Neural progenitor cell (in vitro differentiated cells): Measurements from ENCODE around the gene ARPC5. TPM values are rescaled to one million over a fixed set of nuclear protein-coding genes. Genes with fewer than 3 reads are reported as not detected.
A peak's percentile ranks its signal among the peaks of the same experiment; 100 is the strongest.
"Not testable (repeated sequence)": the region's sequence is repeated elsewhere in the genome, so short reads cannot be mapped to it uniquely, and the experiment has no call there.

Experiments
- DNase-seq: peaks from one replicate; pipeline ENCODE4 v3.0.0-alpha.2; 2016; ENCODE audit warnings: low spot score
- H2AFZ ChIP-seq: fragments of 200-600 bp; sonication (generic); replicated peaks from 2 replicates; pipeline ENCODE4 v1.6.1; 2016; ENCODE audit warnings: antibody characterized with exemption
- H3F3A ChIP-seq: fragments of 200-600 bp; sonication (generic); 2 replicates; pipeline ENCODE4 v1.6.1; 2016; ENCODE audit warnings: antibody characterized with exemption, low read depth
- H3K27ac ChIP-seq: fragments of 200-600 bp; sonication (generic); 2 replicates; pipeline ENCODE4 v1.5.1; 2016; ENCODE audit warnings: mild to moderate bottlenecking
- H3K27me3 ChIP-seq: fragments of 200-600 bp; sonication (generic); 2 replicates; pipeline ENCODE4 v1.6.1; 2016; ENCODE audit warnings: mild to moderate bottlenecking, moderate library complexity
- H3K36me3 ChIP-seq: fragments of 200-600 bp; sonication (generic); 2 replicates; pipeline ENCODE4 v1.5.1; 2016
- H3K4me1 ChIP-seq: fragments of 200-600 bp; sonication (generic); 2 replicates; pipeline ENCODE4 v1.6.1; 2016; ENCODE audit warnings: mixed run types
- H3K4me2 ChIP-seq: fragments of 200-600 bp; sonication (generic); 2 replicates; pipeline ENCODE4 v1.6.1; 2016
- H3K4me3 ChIP-seq: fragments of 200-600 bp; sonication (generic); 2 replicates; pipeline ENCODE4 v1.5.1; 2016
- H3K79me2 ChIP-seq: fragments of 200-600 bp; sonication (generic); 2 replicates; pipeline ENCODE4 v1.6.1; 2016; ENCODE audit warnings: low read depth
- H3K9ac ChIP-seq: fragments of 200-600 bp; sonication (generic); 2 replicates; pipeline ENCODE4 v1.6.1; 2016
- H3K9me3 ChIP-seq: fragments of 200-600 bp; sonication (generic); 2 replicates; pipeline ENCODE4 v1.5.1; 2016; ENCODE audit warnings: low read depth
- H4K20me1 ChIP-seq: fragments of 200-600 bp; sonication (generic); 2 replicates; pipeline ENCODE4 v1.6.1; 2016; ENCODE audit warnings: low read depth
- H3K27ac Mint-ChIP-seq: 3 replicates; pipeline ENCODE4 v1.8.0; 2021; ENCODE audit warnings: mixed read lengths
- H3K27me3 Mint-ChIP-seq: 2 replicates; pipeline ENCODE4 v1.8.0; 2022; ENCODE audit warnings: low read depth, mild to moderate bottlenecking, inconsistent platforms, moderate library complexity, mixed read lengths; ENCODE audit not compliant: insufficient read depth
- H3K36me3 Mint-ChIP-seq: 3 replicates; pipeline ENCODE4 v1.8.0; 2021; ENCODE audit warnings: mixed read lengths
- H3K4me1 Mint-ChIP-seq: 3 replicates; pipeline ENCODE4 v1.8.0; 2021; ENCODE audit warnings: mixed read lengths
- H3K4me3 Mint-ChIP-seq: 3 replicates; pipeline ENCODE4 v1.8.0; 2021; ENCODE audit warnings: mild to moderate bottlenecking, moderate library complexity, mixed read lengths
- H3K9me3 Mint-ChIP-seq: 3 replicates; pipeline ENCODE4 v1.8.0; 2020; ENCODE audit warnings: mixed read lengths
- CTCF ChIP-seq: fragments of 200-600 bp; sonication (generic); IDR thresholded peaks from 2 replicates; pipeline ENCODE4 v1.5.1; 2017; ENCODE audit warnings: antibody characterized with exemption, mild to moderate bottlenecking
- EZH2 ChIP-seq: fragments of 200-600 bp; sonication (generic); IDR thresholded peaks from 2 replicates; pipeline ENCODE4 v1.6.1; 2017; ENCODE audit warnings: antibody characterized with exemption, mild to moderate bottlenecking, moderate library complexity
- EZH2phosphoT487 ChIP-seq: fragments of 200-600 bp; sonication (generic); IDR thresholded peaks from 2 replicates; pipeline ENCODE4 v1.6.1; 2017; ENCODE audit warnings: antibody characterized with exemption
- total RNA-seq: library from RNA; depleted of rRNA; stranded (reverse); fragments of >200 nt; gene quantifications from 2 replicates; pipeline ENCODE4 v1.2.3, GENCODE V29; 2015; ENCODE audit warnings: low replicate concordance

ARPC5 gene
- total RNA-seq, result 90.1 and 131 TPM in 2 replicates

DNA sequence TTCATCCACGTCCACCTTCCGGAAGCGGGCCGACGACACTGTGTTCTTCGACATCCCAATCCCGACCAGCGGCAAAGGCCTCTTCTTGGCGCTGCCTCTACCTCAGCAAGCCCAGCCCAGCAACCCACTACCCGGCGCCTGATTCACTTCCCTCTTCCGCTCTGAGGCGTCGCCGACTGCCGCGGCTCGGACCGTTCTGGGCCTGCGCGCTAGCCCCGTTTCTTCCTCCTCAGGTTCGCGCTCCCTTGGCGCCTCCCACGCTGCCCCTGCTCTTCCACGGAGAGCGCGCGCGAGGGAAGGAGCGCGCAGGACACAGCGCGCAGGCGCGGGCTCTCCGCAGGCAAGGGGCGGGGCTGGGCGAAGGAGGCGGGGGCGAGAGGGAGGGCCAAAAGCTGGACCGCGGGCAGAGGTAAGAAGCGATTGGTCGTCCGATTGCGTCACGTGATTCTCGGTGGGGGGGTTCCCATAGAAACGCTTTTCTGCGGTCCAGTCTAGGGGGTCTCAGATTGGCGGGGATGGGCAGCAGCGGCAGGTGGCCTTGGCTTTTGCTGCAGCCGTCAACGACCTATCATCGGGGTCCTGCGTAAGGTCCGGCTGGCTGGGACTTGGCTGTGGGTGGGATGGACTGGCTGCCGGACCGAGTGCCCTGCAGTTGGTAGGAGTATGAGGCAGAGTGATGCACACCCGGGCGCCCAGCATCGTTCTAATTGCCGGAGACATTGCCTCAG, at the start of gene ARPC5:
ARPC5 (minus strand) TSS at position 178 of the 728 bp plus-strand sequence; CDS start at position 54, 124 bp downstream.
- peaks cover 37% of the 10 kb centered on the region for H3K79me2 ChIP-seq
- peaks cover 1% of the 10 kb centered on the region for H3K36me3 Mint-ChIP-seq

DNA sequence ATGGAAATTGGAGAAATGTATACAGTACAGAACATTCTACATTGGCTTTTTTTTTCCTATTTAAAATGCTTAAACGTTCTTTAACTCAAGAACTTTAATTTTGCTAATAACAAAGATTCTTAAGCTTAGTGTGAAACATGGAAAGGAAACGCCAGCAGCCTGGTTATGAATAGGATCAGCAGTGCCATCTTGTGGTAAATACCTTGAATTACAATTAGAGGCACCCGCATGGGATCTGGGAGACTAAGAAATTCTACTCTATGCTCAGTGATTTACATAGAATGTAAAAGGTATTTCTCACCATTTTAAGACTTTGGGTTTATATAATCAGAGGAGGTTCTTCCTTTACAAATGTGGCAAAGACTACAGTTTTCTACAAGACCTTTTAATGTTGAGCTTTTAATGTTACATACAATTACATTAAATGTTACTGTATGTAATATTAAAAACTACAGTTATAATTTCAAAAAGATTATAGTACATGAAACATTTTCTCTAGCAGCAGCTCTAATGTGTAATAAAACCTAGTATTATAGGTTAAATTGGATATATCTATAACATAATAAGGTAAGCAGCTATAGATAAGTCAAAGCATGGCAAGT, 49.6 kb upstream of the ARPC5 start:
- Mint-ChIP-seq H3K27ac (no peak overlapping the region), H3K27me3 (no peaks in the 10 kb centered on the region), H3K4me1 (no peaks in the 10 kb centered on the region), H3K4me3 (no peak overlapping the region), H3K36me3 (no peaks in the 10 kb centered on the region), H3K9me3 (peaks cover 22% of the 10 kb centered on the region)
- H3K27me3 ChIP-seq, result no peaks in the 10 kb centered on the region
- no peaks in the 10 kb centered on the region for H4K20me1 ChIP-seq
- no peak overlapping the region for H3K4me2 ChIP-seq
- no peaks in the 10 kb centered on the region for H3K36me3 ChIP-seq
- H3K27ac ChIP-seq, result no peak overlapping the region
- no peaks in the 10 kb centered on the region for H3K79me2 ChIP-seq
- H3K9me3 ChIP-seq, result no peaks in the 10 kb centered on the region
- no peak overlapping the region for H2AFZ ChIP-seq
- H3K4me1 ChIP-seq, result no peaks in the 10 kb centered on the region
- no peaks in the 10 kb centered on the region for H3F3A ChIP-seq
- peak; percentile 65 for DNase-seq
- H3K4me3 ChIP-seq, result no peak overlapping the region
- TF ChIP-seq CTCF, result peak; percentile 89
- no peak for TF ChIP-seq EZH2phosphoT487
- H3K9ac ChIP-seq, result no peak overlapping the region

More for the DNA sequence above, at the start of gene ARPC5:
- Histone ChIP-seq H3K9ac (peak within 1 kb of the TSS; percentile 45), H3K27ac (peak within 1 kb of the TSS; percentile 61), H3K4me1 (peaks cover 28% of the 10 kb centered on the region), H3K4me3 (peak within 1 kb of the TSS; percentile 80), H3K9me3 (no peaks in the 10 kb centered on the region), H2AFZ (peak within 1 kb of the TSS; percentile 45), H3K36me3 (no peaks in the 10 kb centered on the region), H4K20me1 (peaks cover 30% of the 10 kb centered on the region), H3K27me3 (peaks cover 19% of the 10 kb centered on the region), H3K4me2 (peak within 1 kb of the TSS; percentile 94), H3F3A (peaks cover 24% of the 10 kb centered on the region)
- DNase-seq, result peak; percentile 96
- peaks cover 42% of the 10 kb centered on the region for H3K4me1 Mint-ChIP-seq
- H3K27me3 Mint-ChIP-seq, result peaks cover 8% of the 10 kb centered on the region
- TF ChIP-seq EZH2 (no peak), EZH2phosphoT487 (no peak), CTCF (no peak)
- H3K4me3 Mint-ChIP-seq, result peak within 1 kb of the TSS; percentile 100
- peak within 1 kb of the TSS; percentile 99 for H3K27ac Mint-ChIP-seq
- H3K9me3 Mint-ChIP-seq, result no peaks in the 10 kb centered on the region

GRCh38 chr1:183679363-183679762, 43.8 kb upstream of the ARPC5 start:
- not testable (repeated sequence) for H3K9me3 ChIP-seq, H2AFZ ChIP-seq, H3K27me3 ChIP-seq, H3K4me1 ChIP-seq, H3K27me3 Mint-ChIP-seq, H3K4me2 ChIP-seq, H3K79me2 ChIP-seq, DNase-seq, H3K4me3 ChIP-seq, H3K9ac ChIP-seq, H3K36me3 Mint-ChIP-seq, H4K20me1 ChIP-seq, H3K27ac ChIP-seq, H3K4me3 Mint-ChIP-seq, H3K36me3 ChIP-seq, H3F3A ChIP-seq, H3K4me1 Mint-ChIP-seq, H3K27ac Mint-ChIP-seq
- H3K9me3 Mint-ChIP-seq, result peaks cover 28% of the 10 kb centered on the region

DNA sequence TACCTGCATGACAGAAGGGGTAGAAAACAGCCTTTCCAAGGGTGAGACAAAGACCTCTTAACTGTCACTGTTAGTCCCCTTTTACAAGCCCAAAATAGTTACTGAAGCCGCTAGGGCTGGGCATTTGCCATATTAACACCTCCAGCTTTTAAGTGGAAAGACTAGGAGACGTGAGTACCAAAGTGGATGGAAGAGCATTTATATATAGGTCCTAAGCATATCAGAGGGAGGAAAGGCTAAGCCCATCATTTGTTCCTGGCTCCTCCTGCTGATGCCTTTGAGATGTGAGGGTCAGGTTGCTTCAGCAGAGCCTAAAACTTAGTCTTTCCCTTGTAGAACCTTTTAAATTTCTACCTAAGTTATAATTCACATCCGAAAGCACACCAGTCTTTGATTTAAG, 43.2 kb upstream of the ARPC5 start:
- no peak for DNase-seq
- Histone ChIP-seq H4K20me1 (no peaks in the 10 kb centered on the region), H3K9ac (no peak overlapping the region), H3K4me1 (no peaks in the 10 kb centered on the region), H3K36me3 (no peaks in the 10 kb centered on the region), H3K27ac (no peak overlapping the region), H3K4me2 (no peak overlapping the region), H3K79me2 (no peaks in the 10 kb centered on the region), H3F3A (no peaks in the 10 kb centered on the region), H3K4me3 (no peak overlapping the region), H3K9me3 (no peaks in the 10 kb centered on the region), H2AFZ (no peak overlapping the region), H3K27me3 (no peaks in the 10 kb centered on the region)
- TF ChIP-seq CTCF (no peak), EZH2phosphoT487 (no peak), EZH2 (no peak)
- H3K27ac Mint-ChIP-seq, result no peak overlapping the region
- peaks cover 9% of the 10 kb centered on the region for H3K4me1 Mint-ChIP-seq
- H3K27me3 Mint-ChIP-seq, result no peaks in the 10 kb centered on the region
- peaks cover 28% of the 10 kb centered on the region for H3K9me3 Mint-ChIP-seq
- no peak overlapping the region for H3K4me3 Mint-ChIP-seq
- H3K36me3 Mint-ChIP-seq, result no peaks in the 10 kb centered on the region
